Measurements from ENCODE around the gene PHLDA2.
"Not testable (repeated sequence)": the region's sequence is repeated elsewhere in the genome, so short reads cannot be mapped to it uniquely, and the experiment has no call there.

The PHLDA2 gene

DNA sequence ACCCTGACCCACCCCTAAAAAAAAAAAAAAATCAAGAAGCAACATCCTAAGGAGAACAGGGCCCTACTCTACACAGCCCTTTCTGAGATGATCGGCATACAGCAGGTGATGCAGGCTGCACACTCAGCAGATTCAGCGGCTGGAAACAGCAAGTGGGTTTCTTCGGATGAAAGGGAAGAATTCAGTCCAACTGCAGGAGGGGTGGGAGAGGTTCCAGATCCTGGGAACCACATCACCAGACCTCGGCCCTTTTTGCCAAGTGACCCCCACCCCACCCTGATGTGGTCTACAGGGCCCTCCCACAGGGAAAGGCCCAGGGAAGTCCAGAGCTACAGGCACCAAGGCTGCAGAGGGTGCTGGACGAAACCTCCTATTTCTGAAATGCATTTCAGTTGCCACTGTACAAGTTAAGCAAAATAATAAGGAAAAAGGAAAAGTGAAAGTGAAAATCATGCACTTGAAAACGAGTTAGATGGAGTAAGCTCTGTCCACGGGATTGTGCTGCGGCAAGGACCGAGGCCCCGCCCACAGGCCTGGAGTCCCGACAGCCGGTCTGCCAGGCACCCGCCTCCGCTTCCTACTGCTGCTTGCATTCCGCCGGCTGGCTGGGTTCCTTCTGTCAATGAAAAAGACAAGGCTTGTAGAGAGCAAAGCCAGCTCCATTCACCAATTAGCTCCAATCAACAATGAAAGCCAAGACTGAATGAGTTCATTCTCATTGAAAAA, 16.0 kb upstream of the PHLDA2 start:
- peak; percentile 92 for DNase-seq (ENCODE audit: low read depth)

GRCh38 chr11:2944530-2944929, 15.3 kb upstream of the PHLDA2 start:
- DNase-seq (ENCODE audit: low read depth) = no peak

GRCh38 chr11:2943711-2944118, 14.5 kb upstream of the PHLDA2 start:
- no peak for DNase-seq (ENCODE audit: low read depth)

DNA sequence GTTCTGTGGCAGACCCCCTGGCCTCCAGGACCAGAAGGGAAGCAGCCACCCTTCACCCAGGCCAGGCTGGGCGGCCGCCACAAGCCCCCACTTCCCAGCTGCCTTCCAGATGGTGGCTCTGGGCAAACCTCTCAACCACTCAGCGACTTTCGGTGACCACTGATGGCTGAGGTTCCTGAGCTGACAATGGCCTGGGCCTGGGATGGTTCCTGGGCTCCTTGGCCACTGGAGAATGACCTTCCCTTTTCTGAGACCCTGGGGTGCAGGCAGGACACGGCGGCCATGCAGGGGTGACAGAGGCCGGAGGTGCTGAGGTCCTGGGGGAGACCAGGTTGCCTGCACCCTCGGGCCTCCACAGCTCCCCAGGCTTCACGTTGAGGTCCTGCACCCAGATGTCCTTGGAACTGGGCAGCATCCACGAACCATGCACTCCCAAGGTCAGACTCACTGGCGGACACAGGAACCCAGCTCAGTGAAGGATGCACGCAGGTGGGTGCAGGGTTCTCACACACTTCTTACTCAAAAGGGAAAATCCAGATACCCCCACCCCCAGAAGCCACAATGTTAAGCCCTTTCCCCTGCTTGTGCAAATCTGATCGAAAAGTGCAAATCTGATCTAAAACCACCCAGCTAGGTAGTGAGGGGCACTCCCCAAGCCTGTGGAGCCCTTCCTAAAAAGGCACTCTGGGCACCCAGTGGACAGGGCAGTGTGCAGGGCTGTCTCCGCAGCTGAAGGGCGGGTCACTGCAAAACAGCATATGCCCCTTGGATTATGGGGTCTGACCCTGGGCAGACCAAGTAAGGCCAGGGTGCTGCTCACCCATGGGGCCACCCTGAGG, 13.9 kb upstream of the PHLDA2 start:
- no peak for DNase-seq (ENCODE audit: low read depth)

- no peak for DNase-seq (ENCODE audit: low read depth)
These were observed 13.2 kb upstream of the PHLDA2 start for GRCh38 chr11:2942447-2942846.

DNA sequence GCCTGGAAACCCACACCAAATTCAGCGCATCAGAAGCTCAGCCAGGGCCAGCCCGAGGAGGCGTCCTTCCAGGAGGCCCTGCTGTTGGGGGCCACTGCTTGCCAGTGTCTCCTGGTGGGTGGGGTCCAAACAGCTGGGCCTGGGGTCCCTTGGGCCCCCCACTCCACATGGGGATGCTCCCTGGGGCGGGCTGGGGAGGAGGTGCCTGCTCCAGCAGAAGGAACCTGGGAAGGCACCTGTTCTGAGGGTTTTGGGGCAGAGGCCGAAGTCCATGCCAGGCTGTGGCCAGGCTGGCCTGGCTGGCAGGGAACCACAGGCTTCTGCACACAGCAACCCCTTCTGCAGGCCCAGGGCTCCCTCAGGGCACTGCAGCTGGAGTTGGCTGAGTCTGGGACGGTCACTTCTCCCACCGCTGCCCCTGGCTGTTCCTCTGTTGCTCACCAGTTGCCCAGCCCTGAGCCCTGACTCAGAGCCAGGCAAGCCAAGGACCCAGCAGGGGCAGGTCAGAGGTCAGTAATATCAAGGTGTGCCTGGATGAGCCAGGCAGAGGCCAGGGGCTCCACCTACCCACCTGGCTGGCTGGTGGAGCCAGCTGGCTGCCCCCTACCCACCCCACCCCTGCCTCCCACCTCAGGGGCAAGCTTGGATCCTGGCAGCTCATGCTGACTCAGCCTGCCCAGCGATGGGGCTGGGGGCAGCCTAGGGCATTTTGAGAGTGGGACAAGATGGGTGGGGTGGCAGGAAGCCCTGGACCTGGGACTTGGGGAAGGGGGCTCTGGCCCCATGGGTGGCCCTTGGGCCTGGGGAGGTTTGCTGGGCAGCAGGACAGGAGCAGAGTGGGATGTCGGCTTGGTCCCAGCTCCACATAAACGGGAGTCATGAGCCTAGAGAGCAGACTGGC, 12.0 kb upstream of the PHLDA2 start:
- peak; percentile 40 for DNase-seq (ENCODE audit: low read depth)

GRCh38 chr11:2940147-2940920, 11.1 kb upstream of the PHLDA2 start:
- peak; percentile 81 for DNase-seq (ENCODE audit: low read depth)

DNA sequence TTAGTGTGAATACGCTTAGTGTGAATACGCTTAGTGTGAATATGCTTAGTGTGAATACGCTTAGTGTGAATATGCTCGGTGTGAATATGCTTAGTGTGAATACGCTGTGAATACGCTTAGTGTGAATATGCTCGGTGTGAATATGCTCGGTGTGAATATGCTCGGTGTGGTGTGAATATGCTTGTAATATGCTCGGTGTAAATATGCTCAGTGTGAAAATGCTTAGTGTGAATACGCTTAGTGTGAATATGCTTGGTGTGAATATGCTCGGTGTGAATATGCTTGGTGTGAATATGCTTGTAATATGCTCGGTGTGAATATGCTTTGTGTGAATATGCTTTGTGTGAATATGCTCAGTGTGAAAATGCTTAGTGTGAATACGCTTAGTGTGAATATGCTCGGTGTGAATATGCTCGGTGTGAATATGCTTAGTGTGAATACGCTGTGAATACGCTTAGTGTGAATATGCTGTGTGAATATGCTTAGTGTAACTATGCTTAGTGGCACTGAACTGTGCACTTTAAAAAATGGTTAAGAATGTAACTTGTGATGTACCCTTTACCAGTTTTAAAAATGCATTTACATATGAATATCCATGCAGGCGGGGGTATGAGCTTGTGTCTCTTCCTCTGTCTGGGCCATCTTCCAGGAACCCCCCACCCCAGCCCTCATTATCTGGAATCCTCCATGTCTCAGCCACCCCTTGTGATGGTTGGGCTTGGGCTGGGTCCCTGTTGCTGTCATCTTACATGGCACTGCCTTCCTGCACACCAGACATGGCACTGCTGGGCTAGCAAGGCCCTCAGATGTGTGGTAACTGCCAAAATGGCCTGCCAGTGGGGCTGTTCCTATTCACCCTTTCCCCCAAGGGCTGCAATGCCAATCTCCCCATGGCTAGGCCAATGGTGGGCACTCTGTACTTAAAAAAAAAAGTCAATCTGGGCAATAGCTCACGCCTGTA, 9.5 kb upstream of the PHLDA2 start:
- not testable (repeated sequence) for DNase-seq (ENCODE audit: low read depth)

DNA sequence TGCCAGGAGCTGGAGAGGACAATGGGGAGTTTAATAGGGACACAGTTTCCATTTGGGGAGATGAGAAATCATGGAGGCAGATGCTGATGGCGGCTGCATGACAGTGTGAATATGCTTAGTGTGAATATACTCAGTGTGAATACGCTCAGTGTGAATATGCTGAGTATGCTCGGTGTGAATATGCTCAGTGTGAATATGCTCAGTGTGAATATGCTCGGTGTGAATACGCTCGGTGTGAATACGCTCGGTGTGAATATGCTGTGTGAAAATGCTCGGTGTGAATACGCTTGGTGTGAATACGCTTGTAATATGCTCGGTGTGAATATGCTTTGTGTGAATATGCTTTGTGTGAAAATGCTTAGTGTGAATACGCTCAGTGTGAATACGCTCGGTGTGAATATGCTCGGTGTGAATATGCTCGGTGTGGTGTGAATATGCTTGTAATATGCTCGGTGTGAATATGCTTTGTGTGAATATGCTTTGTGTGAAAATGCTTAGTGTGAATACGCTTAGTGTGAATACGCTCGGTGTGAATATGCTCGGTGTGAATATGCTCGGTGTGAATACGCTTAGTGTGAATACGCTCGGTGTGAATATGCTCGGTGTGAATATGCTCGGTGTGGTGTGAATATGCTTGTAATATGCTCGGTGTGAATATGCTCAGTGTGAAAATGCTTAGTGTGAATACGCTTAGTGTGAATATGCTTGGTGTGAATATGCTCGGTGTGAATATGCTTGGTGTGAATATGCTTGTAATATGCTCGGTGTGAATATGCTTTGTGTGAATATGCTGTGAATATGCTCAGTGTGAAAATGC, 8.6 kb upstream of the PHLDA2 start:
- not testable (repeated sequence) for DNase-seq (ENCODE audit: low read depth)

- no peak for DNase-seq (ENCODE audit: low read depth)
These were observed 5.5 kb upstream of the PHLDA2 start for GRCh38 chr11:2934611-2935239.

GRCh38 chr11:2934021-2934550, 4.9 kb upstream of the PHLDA2 start:
- DNase-seq (ENCODE audit: low read depth) = no peak

GRCh38 chr11:2933375-2934020, 4.3 kb upstream of the PHLDA2 start:
- peak; percentile 92 for DNase-seq (ENCODE audit: low read depth)

DNA sequence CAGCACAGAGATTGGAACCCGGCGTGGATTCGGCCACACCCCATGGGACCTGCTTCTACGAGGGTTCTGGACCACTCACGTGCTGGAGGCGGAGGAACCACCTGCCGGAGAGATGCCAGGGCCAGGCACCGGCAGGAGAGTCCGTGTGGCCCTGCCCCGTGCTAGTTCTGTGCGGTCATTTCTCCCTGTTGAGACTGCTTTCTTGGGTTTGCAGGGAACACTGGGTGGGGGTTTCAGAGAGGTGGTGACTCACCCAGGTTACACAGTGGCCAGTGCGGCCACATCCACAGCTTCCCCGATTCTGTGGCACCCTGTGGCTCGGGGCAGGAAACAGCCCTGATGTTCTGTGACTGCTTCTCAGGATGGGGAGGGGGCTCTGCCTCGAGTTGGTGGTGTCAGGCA, 3.6 kb upstream of the PHLDA2 start:
- peak; percentile 67 for DNase-seq (ENCODE audit: low read depth)

DNA sequence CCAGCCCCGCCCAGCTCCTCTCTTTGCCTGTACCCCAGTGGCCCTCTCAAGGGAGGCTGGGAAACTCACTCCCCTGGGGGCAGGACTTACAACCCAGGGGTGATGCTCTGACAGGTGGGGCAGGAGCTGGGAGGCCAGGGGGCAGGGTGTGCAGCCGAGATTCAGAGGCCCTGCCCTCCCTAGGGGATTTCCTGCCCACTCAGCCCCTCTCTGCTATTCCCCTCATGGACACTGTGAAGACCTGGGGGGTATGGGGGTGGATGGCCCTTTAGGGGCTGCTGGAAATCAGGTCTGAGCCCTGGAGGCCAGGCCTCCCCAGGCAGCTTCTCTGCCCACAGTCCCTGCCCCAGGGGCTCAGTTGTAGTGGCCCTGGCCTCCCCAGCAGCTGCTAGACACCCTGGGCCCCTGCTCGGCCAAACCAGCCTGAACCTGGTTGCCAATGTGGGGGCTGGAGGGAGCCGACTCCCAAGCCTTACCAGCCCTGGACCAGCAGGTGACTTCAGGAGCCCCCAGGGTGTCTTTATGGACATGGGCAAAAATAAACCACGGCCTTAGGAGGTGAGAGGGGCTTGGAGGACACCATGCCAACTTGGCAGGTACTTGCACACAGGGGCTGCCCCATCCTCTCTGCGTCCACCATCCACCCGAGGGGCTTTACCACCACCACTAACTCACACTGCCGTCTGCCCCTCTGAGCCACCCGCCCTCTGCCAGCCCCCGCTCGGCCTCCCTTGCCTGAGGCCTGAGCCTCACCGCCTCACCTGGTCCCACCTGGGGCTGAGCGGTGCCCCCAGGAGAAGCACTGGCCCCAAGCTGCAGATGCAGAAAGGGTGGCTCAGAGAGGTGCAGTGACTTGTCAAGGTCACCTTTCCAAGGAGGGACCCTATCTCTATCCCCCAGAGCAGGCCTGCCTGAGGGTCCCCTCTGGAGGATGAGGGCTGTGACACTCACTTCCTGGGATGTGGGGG, 2.8 kb upstream of the PHLDA2 start:
- no peak for DNase-seq (ENCODE audit: low read depth)

- no peak for DNase-seq (ENCODE audit: low read depth)
These were observed 2.2 kb upstream of the PHLDA2 start for GRCh38 chr11:2931420-2931746.

DNA sequence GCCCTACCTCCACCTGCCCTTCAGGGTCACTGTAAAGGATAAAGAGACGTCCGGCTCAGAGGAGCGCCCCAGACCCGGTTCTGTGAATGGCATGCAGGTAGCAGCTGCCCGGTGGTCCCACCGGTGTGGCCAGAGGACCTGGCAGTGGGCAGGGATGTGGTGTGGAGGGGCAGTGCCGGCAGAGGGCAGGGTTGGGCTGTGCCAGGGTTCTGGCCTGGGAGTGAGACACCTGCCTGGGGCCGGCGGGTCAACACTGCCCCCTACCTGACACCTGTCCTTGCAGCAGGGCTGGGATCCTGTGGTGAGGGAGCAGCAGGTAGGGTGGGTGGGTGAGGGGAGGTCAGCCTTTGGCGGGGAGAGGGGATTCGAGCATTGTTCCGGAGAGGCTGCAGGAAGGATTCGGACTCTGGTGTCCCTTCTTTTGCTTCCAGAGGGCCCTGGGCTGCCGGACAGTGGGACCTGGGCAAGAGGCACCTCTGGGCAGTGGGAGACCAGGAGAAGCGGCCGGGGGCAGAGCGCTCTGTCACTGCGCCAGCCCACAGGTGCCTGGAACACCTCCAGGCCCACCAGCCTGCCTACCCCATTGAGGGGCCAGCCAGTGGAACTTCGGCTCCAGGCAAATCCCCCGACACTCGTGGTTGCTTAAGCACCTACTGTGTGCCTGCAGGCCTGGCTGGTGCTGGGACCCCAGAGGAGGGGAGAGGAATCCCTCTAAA, 1.6 kb upstream of the PHLDA2 start:
- peak; percentile 57 for DNase-seq (ENCODE audit: low read depth)
